Myocyte (in vitro differentiated cells): ENCODE measurements around the gene USP53. TPM values are rescaled to one million over a fixed set of nuclear protein-coding genes. Genes with fewer than 3 reads are reported as not detected.
A peak's percentile ranks its signal among the peaks of the same experiment; 100 is the strongest.
"Not testable (repeated sequence)": the region's sequence is repeated elsewhere in the genome, so short reads cannot be mapped to it uniquely, and the experiment has no call there.

Experiments used
- DNase-seq: peaks from one replicate; pipeline ENCODE4 v3.0.0-alpha.2; 2012; ENCODE audit warnings: low read depth
- total RNA-seq: library from RNA; depleted of rRNA; stranded (reverse); fragments of >200 nt; gene quantifications from 2 replicates; pipeline ENCODE4 v1.2.3, GENCODE V29; 2014

The USP53 gene
- total RNA-seq, 1 donor from 2014 or later, result 34.4 TPM

GRCh38 chr4:119268466-119268865 is 56.0 kb downstream of the USP53 start:
- DNase-seq, result no peak

GRCh38 chr4:119271361-119272085 is 59.0 kb downstream of the USP53 start:
- no peak for DNase-seq

- not testable (repeated sequence) for DNase-seq
Observed at GRCh38 chr4:119279541-119279940, 67.0 kb downstream of the USP53 start.

GRCh38 chr4:119279945-119280344 is 67.4 kb downstream of the USP53 start:
- DNase-seq, result not testable (repeated sequence)

- no peak for DNase-seq
Observed at GRCh38 chr4:119281393-119281792, 68.9 kb downstream of the USP53 start.

GRCh38 chr4:119284876-119285780 is 72.6 kb downstream of the USP53 start:
- DNase-seq, result peak; percentile 33

GRCh38 chr4:119286377-119287002 is 74.0 kb downstream of the USP53 start:
- DNase-seq, result peak; percentile 89

- no peak for DNase-seq
Observed at GRCh38 chr4:119289313-119289712, 76.8 kb downstream of the USP53 start.

GRCh38 chr4:119290598-119290997 is 78.1 kb downstream of the USP53 start:
- DNase-seq, result no peak

- DNase-seq, result no peak
Observed at GRCh38 chr4:119296356-119296755, 83.8 kb downstream of the USP53 start.

GRCh38 chr4:119297795-119298194 is 85.3 kb downstream of the USP53 start:
- no peak for DNase-seq

GRCh38 chr4:119299260-119299671 is 86.8 kb downstream of the USP53 start:
- DNase-seq, result peak; percentile 49

- DNase-seq, result peak; percentile 73
Observed at GRCh38 chr4:119299741-119300100, 87.2 kb downstream of the USP53 start.

- DNase-seq, result peak; percentile 94
Observed at GRCh38 chr4:119300101-119300978, 87.8 kb downstream of the USP53 start.

- DNase-seq, result no peak
Observed at GRCh38 chr4:119302073-119302832, 89.7 kb downstream of the USP53 start.

GRCh38 chr4:119303587-119304305 is 91.2 kb downstream of the USP53 start:
- DNase-seq, result no peak

GRCh38 chr4:119304431-119304830 is 91.9 kb downstream of the USP53 start:
- DNase-seq, result no peak

GRCh38 chr4:119307606-119308005 is 95.1 kb downstream of the USP53 start:
- DNase-seq, result no peak

GRCh38 chr4:119310826-119311225 is 98.3 kb downstream of the USP53 start:
- DNase-seq, result no peak
